GM18858 (cell line): ENCODE data around the gene SENP3.
A peak's percentile ranks its signal among the peaks of the same experiment; 100 is the strongest.

Experiments
- ATAC-seq: cut with Tn5 transposase; IDR thresholded peaks from one replicate; pipeline ENCODE4 v1.9.1; 2021; ENCODE audit not compliant: unreplicated experiment

SENP3 gene

DNA sequence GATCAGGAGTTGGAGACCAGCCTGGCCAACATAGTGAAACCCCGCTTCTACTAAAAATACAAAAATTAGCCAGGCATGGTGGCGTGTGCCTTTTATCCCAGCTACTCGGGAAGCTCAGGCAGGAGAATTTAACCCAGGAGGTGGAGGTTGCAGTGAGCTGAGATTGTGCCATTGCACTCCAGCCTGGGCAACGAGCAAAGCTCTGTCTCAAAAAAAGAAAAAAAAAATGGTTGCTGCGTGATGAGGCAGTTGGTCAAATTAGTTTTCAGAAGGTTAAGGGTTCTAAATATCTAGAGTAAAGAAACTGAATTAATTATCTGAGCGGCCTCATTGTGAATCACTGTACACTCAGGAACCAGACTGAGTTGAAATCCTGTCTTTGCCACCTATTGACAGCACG, 14.2 kb downstream of the SENP3 start:
- no peak for ATAC-seq

DNA sequence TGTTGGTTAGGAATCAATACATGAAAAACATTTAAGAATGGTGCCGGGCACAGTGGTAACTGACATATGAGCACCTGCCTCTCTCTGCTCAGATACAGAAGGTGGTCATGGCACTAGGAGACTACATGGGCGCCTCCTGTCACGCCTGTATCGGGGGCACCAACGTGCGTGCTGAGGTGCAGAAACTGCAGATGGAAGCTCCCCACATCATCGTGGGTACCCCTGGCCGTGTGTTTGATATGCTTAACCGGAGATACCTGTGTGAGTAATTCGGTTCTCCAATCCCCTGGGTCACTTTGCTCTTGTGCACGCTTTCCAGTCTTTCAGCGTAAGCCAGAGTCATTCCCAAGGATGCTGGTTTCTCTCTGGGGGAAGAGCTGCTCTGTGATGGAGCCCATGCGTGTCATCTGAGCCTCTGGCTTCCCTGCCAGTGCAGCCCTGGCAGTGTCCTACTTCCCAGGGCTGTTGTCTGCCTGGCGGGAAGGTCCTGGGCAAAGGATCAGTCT, 14.8 kb downstream of the SENP3 start:
- no peak for ATAC-seq

DNA sequence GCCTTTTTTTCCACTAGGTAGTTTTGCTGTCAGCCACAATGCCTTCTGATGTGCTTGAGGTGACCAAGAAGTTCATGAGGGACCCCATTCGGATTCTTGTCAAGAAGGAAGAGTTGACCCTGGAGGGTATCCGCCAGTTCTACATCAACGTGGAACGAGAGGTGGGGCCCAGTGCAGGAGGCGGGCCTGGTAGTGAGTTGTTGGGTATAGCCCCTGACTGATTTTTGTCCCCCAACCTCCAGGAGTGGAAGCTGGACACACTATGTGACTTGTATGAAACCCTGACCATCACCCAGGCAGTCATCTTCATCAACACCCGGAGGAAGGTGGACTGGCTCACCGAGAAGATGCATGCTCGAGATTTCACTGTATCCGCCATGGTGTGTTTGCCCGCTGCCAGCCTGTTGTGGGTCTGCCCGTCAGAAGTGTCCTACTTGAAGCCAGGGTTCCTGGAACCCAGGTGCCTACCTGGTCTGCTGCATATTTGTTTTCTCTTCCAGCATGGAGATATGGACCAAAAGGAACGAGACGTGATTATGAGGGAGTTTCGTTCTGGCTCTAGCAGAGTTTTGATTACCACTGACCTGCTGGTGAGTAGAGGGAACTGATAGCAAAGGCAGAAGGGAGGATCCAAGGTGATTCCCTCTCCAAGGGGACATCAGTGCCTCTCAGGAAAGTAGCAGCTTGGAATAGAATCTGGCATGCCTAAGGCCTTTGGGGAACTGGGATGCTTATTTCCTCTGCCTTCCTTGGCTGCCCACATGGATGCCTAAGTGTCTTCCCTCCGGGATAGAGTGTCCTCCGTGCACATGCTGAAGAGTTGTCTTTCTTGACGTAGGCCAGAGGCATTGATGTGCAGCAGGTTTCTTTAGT, 15.8 kb downstream of the SENP3 start:
- no peak for ATAC-seq

DNA sequence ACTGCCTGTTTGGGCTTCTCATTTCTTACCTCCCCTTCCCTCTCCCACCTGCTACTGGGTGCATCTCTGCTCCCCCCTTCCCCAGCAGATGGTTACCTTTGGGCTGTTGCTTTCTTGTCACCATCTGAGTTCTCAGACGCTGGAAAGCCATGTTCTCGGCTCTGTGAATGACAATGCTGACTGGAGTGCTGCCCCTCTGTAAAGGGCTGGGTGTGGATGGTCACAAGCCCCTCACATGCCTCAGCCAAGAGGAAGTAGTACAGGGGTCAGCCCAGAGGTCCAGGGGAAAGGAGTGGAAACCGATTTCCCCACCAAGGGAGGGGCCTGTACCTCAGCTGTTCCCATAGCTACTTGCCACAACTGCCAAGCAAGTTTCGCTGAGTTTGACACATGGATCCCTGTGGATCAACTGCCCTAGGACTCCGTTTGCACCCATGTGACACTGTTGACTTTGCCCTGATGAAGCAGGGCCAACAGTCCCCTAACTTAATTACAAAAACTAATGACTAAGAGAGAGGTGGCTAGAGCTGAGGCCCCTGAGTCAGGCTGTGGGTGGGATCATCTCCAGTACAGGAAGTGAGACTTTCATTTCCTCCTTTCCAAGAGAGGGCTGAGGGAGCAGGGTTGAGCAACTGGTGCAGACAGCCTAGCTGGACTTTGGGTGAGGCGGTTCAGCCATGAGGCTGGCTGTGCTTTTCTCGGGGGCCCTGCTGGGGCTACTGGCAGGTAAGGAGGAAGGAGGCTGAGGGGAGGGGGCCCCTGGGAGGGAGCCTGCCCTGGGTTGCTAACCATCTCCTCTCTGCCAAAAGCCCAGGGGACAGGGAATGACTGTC, 17.5 kb downstream of the SENP3 start, which contains the start of gene CD68:
Gene CD68, plus strand, starts transcription at position 638 of the 833 bp plus-strand sequence. Its CDS starts 40 bp downstream, at position 678.
- ATAC-seq, result no peak

DNA sequence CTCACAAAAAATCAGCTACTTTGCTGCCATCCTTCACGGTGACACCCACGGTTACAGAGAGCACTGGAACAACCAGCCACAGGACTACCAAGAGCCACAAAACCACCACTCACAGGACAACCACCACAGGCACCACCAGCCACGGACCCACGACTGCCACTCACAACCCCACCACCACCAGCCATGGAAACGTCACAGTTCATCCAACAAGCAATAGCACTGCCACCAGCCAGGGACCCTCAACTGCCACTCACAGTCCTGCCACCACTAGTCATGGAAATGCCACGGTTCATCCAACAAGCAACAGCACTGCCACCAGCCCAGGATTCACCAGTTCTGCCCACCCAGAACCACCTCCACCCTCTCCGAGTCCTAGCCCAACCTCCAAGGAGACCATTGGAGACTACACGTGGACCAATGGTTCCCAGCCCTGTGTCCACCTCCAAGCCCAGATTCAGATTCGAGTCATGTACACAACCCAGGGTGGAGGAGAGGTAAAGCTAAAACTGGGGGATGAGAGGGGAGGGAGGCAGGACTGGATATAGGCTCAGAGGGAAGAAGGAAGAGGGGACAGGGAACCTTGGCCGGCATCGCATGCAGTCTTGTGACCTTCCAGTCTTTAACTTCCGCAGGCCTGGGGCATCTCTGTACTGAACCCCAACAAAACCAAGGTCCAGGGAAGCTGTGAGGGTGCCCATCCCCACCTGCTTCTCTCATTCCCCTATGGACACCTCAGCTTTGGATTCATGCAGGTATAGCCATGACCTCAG, 18.3 kb downstream of the SENP3 start:
- ATAC-seq, result no peak

DNA sequence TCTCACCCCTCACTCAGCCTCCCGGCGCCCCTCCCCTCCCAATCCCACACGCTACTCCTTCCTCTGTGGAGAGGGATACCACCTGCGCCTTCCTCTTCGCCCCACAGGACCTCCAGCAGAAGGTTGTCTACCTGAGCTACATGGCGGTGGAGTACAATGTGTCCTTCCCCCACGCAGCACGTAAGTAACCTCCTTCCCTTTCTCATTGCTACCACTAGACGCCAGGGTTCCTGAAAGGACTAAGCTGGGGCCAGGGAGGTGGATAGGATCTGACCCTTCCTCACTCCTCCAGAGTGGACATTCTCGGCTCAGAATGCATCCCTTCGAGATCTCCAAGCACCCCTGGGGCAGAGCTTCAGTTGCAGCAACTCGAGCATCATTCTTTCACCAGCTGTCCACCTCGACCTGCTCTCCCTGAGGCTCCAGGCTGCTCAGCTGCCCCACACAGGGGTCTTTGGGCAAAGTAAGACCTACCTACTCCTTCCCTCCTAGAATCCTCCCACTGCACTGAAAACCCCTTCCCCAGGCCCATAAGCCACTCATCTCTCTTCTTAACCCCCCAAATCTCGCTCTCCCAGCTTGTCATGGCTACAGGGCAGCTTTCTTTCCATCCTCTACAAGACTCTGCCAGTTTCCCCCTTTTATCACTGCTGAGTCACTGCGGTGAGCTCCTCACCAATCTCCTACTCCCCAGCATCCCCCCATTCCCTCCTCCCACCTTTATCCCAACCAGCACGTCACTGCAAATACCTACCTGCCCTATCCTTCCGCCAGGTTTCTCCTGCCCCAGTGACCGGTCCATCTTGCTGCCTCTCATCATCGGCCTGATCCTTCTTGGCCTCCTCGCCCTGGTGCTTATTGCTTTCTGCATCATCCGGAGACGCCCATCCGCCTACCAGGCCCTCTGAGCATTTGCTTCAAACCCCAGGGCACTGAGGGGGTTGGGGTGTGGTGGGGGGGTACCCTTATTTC, 19.2 kb downstream of the SENP3 start:
- no peak for ATAC-seq

DNA sequence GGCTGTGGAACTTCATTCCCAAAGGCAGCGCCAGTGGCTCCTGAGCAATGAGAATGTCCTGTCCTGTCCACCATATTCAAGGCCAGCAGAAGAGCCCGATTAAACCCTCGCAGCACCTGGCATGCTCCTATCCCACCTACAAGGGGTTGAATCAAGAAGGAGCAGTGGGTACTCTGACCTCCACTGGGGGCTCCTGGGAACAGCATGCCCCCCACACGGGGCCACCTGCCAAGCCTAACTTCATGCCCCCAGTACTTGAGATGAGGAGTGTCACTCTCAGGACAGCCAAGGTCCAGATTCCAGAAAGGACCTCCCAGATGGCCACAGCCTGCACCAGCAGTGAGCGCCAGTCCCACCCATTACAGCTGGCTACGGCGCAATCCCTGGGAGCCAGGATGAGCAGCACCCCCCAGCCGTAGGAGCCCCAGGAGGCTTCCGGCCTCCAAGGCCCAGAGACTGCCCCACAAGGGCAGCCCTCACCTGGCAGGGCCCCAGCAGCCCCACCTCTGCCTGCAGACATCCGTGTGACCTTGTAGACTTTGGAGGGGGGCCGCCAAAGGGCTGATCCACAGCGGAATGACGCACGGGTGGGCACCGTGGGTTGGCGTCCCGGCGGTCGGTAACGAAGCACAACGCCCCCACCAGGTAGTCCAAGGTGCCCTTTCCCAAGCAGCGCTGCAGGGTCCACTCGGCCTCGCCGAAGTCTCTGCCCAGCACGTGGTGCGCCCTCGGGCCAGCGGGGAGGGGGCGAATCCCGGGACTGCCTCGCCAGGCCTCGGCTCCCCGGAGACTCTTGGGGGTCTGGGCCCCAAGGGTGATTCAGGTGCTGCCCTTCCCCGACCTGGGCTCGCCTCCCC, 20.9 kb downstream of the SENP3 start:
- no peak for ATAC-seq

DNA sequence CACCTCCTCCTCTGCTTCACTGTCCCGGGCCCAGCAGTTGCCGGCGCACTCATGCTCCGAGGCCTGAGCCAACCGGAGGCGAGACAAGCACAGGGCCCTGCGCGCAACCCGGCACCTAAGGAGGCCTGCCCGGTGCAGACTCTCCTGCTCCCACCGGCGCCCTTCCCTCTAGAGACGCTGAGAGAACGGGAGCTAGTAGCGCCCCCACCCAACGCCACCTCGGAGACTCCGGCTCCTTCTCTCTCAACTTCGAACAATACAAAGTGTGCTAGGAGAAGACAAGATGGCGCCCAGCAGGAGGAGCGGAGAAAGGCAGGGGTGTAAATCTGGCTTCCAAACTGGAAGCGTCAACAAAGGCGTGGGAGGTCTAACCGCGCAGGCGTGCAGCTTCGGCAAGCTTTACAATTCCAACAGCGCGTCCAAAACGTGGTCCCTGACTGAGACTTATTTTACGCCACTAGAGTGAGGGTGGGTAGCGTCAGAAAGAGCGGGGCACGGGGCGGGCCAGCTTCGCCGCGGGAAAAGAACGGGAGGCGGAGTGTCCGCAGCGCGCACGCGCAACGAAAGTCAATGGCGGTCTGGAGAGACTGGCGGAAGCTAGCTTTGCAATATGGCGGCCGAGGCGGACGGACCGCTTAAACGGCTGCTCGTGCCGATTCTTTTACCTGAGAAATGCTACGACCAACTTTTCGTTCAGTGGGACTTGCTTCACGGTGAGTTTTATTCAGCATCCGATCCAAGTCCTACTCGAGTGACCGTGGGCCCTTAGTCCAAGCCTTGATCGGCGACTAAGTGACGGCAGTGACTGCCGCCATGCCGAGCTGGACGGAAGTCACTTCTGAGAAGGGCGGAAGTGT, 21.8 kb downstream of the SENP3 start, which contains the start of gene MPDU1:
Gene MPDU1, plus strand, starts transcription at position 600 of the 857 bp plus-strand sequence. Its CDS starts 11 bp downstream, at position 611.
- ATAC-seq, result peak; percentile 46

DNA sequence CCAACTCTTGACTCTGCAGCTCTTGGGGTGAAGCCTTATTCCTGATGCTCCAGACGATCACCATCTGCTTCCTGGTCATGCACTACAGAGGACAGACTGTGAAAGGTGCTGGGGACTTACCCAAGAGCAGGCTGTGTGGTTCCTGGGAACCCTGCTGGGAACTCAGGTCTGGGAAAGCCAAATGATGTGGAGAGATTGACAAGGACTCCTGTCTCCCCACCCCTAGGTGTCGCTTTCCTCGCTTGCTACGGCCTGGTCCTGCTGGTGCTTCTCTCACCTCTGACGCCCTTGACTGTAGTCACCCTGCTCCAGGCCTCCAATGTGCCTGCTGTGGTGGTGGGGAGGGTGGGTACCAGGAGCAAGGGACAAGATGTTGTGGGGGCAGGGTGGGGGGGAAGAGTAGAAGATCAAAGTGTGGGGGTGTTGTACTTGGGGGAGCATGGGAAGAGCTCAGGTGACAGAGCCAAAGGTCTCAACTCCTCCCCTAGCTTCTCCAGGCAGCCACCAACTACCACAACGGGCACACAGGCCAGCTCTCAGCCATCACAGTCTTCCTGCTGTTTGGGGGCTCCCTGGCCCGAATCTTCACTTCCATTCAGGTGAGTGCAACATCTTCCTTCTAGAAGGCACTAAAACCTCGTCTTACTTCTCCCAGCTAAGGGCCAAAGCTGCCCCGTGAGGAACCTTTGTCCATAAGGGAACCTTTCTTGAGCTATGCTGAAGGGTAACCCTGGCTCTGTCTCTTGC, 25.1 kb downstream of the SENP3 start:
- ATAC-seq, result no peak

DNA sequence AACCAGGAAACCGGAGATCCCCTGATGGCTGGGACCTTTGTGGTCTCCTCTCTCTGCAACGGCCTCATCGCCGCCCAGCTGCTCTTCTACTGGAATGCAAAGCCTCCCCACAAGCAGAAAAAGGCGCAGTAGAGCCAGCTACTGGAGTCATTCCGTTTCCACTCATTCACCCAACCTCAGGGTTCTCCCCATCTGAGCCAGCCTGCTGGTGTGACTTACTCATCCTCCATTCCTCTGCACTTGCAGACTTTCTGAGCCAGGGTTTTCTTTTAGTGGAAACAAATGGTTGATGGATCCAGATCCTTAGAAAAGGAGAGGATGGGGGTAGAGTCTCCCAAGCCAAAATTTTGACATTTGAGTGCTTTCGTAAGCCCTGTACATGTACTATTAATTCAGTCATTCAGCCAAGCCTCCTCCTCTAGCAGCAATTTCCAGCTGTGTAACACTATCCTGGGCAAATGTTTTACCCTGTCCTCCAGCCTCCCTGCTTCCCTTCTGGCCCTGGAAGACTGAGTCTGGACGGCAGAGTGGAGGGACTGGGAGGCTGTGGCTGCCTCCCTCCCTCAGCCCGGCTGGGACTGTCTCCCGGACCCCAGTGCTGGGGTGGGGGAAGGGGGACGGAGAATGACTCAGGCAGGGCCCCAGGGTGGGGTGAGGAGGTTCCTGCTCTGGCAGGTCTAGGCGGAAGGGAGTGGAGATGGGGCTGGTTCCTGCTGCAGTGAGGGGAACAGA, 25.9 kb downstream of the SENP3 start:
- ATAC-seq, result no peak

DNA sequence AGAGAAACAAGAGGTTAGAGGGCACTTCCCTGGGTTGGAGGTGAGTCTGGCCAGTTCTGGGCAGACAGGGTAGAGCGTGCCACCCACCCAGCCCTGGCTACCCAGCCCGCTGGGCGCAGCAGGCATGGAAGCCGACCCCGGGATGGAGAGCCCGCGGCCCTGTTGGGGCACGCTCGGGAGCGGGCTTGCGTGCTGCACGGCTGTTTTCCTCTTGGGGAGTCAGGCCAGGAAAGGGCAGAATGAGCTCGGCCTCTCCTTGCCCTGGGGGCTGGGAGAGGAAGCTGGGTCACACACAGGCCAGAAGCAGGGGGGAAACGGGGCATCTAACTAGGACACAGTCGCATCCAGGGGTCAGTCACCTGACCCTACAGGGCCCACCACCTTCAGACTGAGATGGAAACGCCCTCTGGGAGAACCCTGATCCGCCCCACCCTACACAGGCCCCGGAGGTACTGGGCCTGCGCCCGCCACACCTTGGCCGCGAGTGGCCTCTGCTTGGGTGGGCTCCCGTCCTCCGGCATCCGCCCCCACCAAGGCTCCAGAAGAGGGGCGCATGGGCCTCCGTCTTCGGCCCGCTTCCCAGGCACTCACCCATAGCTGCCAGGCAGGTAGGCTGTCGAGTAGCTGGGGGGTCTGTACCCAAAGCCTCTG, 27.0 kb downstream of the SENP3 start:
- no peak for ATAC-seq

DNA sequence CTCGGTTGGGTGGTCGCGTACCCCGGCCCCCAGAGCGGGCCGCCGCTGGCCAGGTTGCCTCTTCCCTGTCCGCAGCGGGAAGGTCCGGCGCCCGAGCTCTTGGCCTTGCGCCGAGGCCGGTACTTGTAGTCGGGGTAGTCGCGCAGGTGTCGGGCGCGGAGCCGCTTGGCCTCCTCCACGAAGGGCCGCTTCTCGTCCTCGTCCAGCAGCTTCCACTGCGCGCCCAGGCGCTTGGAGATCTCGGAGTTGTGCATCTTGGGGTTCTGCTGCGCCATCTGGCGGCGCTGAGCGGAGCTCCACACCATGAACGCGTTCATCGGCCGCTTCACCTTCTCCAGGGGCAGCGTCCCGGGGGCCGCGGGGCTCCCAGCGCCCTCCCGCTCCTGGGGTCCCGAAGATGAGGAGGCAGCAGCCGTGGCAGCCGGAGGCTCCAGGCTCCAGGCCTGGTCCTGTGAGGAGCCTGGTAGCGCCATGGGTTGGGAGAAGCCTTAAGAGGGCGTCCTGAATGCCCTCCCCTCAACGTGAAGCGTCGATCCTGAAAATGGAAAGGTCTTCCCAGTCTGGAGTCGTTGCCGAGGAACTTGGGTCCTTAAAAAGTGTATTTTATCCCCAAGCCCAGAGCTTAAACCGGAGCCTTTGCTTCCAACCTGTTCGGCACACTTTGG, 27.6 kb downstream of the SENP3 start:
- no peak for ATAC-seq

DNA sequence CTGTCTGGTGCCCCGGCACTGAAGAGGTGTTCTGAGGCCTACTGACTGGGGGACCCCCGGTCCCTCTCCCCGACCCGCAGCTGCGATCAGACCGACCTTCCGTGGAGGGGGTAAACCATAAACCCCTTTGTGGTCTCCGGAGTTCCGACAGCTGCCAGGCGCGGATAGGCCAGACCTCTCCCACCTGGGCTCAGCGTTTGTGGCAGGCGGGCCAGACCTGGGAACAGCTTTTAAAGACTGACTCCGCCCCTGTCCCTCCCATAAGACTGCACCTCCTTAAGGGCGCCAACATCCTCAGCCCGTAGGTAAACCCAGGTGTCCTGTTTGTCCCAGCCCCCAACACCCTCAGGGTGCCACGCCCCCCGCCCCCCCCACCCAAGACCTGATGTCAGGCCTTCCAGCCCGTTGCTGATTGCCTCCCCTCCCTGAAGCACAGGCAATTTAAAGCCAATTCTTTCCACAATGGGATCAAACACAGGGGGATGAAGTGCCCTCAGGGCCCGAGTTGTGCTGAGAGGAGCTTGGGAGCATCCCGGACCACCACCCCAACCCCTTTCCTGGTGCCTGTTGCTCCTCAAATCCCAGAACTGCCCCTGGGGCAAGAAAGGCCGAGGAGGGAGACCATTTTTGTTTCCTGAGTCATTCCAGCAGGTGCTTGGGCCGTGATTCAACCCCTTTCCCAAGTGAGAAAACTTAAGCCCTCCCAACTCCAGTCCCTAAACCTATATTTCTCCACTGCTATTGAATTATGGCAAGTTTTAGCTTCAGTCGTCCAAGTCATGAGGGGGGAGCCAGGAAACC, 28.4 kb downstream of the SENP3 start, which contains the start of gene SOX15:
Gene SOX15, minus strand, starts transcription at position 204 of the 801 bp plus-strand sequence. CDS start 418 bp downstream, outside the sequence.
- ATAC-seq, result no peak

DNA sequence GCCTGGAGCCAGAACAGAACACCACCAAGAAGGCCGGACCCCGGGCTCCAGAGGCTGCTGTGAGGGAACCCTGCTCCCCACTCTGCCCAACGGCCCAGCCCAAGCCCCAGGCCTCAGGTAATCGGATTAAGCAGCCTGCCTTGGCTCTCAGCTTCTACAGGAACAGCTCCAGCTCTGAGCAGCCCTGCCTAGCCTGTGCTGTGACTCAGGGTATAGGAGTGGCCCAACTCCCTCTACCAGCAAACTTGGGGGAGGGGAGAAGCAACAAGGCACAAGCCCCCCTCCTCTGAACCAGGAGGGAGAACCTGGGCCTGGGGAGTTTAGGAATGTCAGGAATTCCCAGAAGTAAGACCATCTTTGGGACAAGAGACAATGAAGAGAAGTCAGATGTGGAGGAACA, 29.0 kb downstream of the SENP3 start:
- no peak for ATAC-seq
